Measurements from ENCODE around the gene PDE6D. TPM values are rescaled to one million over a fixed set of nuclear protein-coding genes. Genes with fewer than 3 reads are reported as not detected.
"Not testable (repeated sequence)": the region's sequence is repeated elsewhere in the genome, so short reads cannot be mapped to it uniquely, and the experiment has no call there.

The PDE6D gene
- polyA plus RNA-seq, 12 donors = 15.6 to 31.9 (median 19.5) TPM; not detected in 1

DNA sequence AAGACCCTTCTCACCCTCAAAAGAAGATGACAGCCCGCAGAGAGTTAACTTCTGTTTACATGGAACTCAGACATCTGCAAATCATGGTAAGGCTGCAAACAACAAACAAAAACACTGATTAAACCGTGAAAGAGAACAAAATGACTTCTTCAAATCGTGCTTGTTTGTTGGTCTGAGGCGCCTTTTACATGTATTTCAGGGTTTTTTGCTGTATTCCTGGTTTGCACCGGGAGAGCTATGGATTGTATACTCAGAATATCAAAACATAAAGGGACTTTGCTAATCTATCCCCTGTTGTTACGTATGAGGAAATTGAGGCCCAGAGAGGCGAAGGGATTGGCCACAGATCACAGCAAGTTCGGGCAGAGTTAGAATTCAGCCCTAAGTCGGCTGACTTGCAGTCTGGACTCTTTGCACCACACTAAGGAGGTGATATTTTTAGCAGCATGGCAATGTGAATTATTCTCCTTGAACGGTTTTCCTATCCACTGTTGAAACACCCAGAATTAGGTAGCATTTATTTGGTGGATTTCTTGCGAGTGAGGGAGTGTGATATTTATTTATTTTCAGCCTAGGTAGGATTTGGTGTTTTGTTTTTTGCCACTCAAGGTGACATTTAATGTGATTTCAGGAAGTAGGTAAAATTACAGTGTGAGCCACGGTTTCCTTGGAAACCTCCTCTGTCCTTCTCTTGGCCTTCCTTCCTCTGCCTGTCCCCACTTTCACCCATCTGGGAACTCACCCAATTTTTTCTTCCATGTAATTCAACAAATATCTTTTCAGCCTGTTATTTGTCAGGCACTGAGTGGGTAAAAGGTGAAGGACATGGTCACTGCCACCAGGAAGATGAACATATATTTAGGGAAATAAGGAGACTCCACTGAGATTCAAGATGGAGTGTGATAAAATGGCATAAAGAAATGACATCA lies 980 bp upstream of the PDE6D start:
- DNase-seq = peak; percentile 25

DNA sequence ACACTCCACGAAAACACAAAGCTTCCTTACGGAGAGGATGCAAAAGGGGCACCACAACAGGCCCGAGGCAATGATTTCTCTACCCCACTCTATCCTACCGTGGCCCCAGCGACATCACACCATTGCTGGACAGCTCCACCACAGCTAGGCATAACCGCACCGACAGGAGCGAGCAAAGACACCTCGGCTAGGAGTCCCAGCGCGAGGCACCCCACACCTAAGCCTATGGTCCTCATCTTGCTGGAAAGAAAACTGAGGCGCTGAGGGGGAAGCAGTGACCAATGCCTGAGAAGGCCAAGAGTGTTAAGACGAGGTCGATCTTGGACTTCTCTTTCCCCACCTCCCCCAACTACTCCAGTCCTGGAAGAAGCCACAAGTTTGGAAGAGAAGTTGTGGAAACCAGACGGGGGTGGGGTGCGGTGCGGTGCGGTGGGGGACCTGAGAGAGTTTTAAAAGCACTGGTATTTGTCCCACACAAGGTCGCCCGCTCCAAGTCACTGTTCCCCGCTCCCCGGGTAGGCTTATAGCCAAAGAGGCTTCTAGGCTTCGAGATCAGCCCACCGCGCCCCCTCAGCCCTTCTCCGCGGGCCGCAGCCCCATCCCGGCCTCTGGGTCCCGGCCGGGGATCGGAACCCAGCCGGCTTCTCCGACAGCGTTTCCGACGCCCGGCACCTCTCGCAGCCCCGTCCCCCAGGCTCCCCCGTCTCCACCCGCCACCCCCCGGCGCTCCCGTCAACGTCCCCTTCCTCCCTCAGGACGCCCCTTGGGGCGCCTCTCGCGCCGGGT lies 766 bp downstream of the PDE6D start:
- peak; percentile 5 for DNase-seq

DNA sequence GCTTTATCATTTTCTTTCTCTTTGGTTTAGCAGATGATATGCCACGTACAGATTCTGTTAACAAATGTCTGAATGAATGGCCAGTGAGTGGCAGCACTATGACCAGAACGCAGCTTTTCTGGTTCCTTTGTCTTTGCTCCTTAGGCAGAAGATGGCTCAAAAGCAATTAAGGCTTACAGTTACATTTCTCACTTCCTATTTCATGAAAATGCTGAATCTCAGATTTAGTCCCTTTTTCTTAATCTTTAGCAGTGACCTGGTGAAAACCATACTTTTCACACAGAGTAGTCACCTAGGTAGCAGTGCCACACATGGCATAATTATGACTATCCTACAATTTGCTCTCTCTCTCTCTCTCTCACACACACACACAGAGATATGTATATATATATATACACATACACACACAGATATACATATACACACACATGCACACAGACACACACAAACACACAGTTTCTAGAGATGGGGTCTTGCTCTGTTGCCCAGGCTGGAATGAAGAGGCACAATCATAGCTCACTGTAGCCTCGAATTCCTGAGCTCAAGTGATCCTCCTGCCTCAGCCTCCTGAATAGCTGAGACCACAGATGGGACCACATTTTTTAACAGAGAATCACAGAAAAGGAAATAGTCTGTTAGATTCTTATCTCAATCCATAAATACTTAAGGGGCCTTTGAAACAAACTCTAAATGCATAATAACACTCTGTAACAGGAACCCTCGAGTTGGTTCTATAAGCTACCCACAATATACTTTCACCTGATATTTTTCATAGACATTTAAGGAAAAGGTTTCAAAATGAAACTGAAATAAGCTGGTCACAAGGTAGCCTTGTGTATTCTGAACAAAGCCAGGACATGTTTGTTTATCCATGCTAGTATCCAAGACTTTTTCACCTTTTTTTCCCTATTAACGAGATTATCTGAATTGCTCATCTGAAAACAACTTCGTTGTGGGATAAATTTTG lies 11.6 kb downstream of the PDE6D start:
- DNase-seq = no peak

DNA sequence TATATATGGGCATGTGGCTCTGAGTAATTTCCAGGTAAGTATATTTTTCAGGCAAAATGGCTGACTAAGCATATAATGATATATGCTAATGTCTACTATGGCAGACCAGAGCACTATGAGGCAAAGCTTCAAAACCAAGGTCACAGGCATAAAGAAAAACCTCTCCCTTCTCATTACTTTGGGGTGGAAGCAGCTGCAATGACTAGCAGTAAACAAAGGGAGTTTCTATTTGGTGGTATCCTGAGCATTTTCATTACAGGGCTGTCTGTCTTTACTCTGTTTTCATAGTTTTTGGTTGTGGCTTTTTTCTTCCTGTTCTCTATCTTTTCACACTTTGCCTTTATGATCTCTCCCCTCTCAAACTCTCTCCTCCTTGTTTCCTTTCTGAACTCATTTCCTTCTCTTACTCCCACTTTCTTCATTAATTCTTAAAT lies 15.6 kb downstream of the PDE6D start:
- no peak for DNase-seq

DNA sequence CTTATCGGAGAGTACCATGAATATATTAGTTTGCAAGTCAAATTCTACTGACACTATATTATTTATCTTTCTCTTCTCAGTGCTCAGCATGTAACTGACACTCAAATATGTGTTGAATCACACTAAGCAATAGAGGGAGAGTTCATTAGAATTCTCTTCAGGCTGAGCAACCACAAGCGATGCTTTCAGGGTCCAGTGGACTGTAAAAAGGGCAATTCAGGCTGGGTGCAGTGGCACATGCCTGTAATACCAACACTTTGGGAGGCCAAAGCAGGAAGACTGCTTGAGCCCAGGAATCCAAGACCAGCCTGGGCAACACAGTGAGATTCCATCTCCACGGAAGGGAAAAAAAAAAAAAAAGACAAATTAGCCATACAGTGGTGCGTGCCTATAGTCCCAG lies 16.3 kb downstream of the PDE6D start:
- no peak for DNase-seq

DNA sequence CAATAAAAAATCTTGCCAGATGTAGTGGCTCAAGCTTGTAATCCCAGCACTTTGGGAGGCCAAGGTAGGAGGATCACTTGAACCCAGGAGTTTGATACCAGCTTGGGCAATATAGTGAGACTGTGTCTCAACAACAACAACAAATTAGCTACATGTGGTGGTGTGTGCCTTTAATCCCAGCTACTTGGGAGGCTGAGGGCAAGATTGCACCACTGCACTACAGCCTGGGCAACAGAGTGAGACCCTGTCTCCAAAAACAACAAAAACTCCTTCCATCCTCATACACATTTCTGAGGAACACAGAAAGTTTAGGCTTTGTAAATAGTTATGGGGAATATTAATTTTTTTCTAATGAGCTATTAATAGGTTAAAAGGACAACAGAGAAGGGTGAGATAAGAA lies 17.0 kb downstream of the PDE6D start:
- no peak for DNase-seq

DNA sequence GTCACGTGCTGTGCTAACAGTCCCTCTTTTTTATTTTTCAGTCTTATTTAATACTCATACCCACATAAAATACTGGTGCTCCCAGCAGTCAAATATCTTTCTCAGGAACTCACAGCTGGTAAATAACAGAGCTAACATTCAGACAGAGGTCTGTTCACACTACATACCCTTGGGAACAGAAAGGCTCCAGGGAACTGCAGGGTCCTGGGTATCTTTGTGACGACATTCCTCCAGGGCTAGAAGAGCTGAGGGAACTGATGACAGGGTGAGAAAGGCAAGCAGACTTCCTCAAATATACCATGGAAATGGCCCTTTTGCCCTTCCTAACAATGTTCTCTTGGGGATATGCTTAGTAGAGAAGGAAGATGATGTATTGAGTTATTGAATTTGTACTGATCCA lies 19.3 kb downstream of the PDE6D start:
- DNase-seq = no peak

DNA sequence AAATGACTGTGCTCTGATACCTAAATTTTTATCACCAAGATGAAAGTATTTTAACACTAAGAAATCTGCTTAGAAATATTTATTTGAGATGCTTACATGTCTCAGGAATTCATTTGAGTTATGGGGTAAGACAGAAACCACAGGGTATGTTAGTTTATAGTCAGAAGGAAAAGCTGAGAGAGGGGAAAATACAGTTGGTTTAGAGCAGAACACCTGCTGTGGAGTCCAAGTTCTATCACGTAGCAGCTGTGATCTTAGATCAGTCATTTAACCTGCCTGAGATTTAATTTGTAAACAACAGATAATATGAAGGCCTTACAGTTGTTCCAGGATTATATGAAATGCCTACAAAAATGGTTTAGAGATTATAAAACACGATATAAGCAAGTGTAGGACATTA lies 29.0 kb downstream of the PDE6D start:
- DNase-seq = no peak

DNA sequence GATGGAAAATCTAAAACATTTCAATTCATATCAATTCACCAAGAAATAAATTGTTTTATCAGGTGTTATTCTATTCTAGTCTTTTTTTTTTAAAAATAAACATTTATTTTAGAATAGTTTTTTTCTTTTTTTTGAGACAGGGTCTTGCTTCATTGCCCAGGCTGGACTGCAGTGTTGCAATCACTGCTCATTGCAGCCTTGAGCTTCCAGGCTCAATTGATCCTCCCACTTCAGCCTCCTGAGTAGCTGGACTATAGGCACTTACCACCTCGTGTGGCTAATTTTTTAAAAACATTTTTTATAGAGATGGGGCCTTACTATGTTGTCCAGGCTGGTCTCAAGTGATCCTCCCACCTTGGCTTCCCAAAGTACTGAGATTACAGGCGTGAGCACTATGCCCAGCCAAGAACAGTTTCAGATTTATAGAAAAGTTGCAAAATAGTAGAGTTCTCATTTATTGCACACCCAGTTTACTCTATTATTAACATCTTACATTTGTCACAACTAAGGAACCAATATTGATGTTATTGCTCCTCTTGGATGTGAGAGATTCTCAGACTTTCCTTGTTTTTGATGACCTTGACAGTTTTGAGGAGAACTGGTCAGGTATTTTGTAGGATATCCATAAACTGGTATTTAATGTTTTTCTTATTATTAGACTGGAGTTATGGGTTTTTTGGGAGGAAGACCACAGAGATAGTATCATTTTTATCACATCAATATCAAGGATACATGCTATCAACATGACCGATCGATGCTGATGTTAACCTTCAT lies 29.9 kb downstream of the PDE6D start:
- DNase-seq = no peak

DNA sequence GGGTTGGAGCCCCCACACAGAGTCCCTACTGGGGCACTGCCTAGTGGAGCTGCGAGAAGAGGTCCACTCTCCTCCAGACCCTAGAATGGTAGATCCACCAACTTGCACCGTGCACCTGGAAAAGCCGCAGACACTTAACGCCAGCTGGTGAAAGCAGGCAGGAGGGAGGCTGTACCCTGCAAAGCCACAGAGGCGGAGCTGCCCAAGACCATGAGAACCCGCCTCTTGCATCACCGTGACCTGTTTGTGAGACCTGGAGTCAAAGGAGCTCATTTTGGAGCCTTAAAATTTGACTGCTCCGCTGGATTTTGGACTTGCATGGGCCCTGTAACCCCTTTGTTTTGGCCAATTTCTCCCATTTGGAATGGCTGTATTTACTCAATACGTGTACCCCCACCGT lies 32.1 kb downstream of the PDE6D start:
- DNase-seq = not testable (repeated sequence)

DNA sequence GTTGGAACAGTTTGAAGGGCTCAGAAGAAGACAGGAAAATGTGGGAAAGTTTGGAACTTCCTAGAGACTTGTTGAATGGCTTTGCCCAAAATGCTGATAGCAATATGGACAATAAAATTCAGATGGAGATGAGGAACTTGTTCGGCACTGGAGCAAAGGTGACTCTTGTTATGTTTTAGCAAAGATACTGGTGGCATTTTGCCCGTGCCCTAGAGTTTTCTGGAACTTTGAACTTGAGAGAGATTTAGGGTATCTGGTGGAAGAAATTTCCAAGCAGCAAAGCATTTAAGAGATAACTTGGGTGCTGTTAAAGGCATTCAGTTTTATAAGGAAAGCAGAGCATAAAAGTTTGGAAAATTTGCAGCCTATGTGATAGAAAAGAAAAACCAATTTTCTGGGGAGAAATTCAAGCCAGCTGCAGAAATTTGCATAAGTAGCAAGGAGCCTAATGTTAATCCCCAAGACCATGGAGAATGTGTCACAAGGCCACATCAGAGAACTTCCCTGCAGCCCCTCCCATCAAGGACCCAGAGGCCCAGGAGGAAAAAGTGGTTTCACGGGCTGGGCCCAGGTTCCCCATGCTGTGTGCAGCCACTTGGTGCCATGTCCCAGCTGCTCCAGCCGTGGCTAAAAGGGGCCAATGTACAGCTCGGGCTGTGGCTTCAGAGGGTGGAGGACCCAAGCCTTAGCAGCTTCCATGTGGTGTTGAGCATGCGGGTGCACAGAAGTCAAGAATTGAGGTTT lies 32.8 kb downstream of the PDE6D start:
- DNase-seq = not testable (repeated sequence)

DNA sequence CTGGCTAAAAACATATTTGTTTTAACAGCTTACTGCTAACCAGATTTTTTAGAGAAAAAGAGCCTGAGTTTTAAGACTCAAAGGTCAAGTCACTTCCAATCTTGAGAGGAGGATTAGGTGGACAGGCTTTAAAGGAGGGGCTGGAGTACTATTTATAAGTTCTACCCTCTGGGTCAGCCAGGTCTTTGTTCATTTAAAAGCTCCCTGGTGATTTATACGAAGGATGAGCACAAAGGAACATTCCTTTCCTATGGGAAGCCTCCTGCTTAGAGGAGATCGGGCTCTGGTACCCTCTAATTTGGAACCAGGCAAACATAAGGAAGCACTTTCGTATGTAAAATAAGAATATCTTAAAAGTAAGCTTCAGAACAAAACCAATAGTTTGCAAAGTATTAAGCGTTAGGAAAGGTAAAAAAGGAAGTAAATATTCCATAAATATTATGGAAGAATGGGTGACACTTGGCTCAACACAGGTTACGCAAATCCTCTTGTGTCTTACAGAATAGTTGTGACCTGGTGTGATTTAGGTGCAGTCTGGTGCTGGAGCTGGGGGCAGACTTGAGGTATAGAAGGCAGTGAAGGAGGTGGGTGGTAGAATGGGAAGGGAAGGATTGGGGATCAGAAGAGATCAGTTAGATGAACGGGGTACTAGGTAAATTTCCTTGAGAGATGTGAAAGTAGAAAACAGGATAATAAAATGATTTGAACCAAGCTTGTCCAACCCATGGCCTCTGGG lies 35.6 kb downstream of the PDE6D start:
- no peak for DNase-seq

DNA sequence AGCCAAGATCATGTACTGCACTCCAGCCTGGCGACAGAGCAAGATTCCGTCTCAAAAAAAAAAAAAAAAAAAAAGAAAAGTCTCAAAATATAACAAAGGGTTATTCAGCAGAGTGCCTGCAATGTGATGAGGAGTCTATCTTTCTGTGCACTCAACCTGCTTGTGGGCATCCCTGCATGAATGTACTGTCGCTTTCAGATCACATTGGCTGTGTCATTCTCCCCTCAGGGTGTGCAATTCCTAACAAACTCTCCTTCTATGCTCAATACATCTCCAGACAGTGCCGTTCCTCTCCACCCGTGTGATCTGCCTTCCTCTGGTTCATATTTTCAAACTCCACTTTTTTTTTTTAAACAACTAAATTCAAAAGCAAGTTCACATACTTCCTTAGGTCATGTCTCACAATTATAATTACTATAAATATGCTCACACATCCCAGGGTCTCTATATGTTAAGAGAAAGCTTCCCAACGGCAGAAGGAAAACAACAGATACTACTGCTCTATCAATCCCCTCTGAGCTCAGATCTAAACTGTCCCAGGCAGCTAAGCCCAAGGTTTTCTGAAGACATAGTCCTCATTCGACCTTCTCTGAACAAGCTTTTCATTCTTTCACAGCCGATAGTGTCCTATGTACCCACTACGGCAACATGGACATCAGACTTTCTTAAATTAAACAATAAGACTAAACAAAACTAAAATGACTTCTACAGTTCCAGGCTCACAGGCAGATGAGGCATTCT lies 37.5 kb downstream of the PDE6D start:
- DNase-seq = no peak

DNA sequence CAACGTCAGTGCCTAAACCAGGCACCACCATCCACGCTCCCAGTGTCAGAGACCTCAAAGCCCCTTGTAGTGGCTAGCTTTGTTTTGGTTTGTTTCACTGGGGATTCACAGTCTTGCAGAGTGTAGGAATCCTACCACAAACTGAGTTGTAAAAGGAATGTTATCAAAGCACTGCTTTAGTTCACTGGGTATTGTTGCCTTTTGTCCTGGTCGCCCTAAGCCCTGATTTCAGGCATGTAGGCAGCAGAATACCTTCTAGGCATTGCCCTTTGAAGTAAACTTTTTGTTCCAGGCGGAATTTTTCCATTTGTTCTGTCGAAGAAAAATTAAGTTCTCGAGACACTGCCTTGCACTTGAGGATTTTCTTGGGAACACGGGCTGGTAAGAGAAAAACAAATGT lies 43.3 kb downstream of the PDE6D start:
- no peak for DNase-seq

DNA sequence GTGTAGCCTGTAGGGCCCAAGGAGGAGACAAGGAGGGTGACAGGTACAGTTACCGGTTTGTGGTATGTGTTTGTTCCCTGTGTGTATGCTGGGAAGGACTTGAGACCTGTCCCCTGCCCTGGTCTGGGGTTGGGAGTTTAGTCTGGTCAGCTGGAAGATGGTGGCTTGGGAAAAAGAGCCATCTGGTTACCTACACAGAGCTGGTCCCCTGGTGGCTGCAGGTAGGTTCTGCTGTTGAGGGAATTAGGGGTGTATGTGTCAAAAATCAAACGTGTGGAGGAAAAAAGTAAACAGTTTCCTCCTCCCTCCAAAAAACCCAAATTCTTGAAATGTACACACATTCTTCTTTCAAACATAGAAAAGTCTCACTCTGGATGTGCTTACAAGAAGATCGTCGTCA lies 48.5 kb downstream of the PDE6D start:
- DNase-seq = no peak

DNA sequence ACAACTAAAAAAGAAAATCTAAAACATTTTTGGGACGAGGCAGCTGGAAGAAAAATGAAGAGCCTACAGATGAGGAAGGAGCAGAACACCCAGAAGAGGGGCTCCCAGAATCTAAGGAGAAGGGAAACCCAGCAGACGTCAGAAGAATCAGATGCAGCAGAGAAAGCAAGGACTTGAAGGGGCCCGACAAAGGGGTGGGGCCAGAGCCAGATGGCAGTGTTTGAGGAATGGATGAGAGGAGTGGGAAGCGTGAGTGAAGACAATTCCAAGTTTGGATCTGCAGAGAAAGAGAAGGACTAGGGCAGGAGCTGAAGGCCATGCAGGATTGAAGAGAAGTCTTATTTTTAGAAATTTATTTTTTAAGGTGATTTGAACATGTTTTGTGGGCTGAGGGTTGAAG lies 53.5 kb downstream of the PDE6D start:
- DNase-seq = no peak

DNA sequence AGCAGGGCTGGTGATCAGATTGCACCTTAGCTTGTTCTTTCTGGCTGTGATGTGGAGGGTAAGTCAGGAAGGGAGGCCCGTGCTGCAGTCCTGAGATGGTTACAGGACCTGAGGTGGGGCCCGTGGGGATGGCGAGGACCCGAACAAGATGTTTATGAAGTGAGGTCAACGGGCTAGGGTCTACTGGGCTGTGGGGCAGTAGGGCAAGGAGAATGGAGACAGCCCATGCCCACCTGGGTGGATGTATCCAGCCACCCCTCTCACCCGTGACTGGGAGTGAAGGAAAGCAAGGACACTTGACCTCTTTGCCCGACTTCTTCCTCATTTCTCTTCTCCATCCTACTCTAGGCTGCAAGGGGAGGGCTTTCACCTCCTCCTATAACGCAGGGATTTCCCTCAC lies 54.8 kb downstream of the PDE6D start:
- no peak for DNase-seq

DNA sequence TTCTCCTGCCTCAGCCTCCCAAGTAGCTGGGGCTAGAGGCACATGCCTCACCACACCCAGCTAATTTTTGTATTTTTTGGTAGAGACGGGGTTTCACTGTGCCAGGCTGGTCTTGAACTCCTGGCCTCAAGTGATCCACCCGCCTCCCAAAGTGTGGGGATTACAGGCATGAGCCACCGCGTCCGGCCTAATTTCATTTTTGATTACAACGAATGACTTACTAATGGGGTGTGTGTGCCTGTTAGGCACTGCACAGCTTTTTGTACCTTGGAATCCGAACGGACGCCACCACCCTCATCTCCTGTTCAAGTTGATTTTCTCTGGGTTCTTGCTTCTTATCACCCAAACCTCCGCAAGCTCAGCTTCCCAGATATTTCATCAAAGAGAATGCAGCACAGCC lies 55.6 kb downstream of the PDE6D start:
- no peak for DNase-seq
